Thoracic aorta (tissue), 2 donors: ENCODE measurements around the gene AZGP1. TPM values are rescaled to one million over a fixed set of nuclear protein-coding genes. Genes with fewer than 3 reads are reported as not detected.
A peak's percentile ranks its signal among the peaks of the same experiment; 100 is the strongest.
"Not testable (repeated sequence)": the region's sequence is repeated elsewhere in the genome, so short reads cannot be mapped to it uniquely, and the experiment has no call there.

ENCODE experiments used
- ATAC-seq: fragments of 150-250 bp; one replicate; pipeline ENCODE4 v1.8.0; 2017; ENCODE audit warnings: low read depth; ENCODE audit not compliant: insufficient number of reproducible peaks, low FRiP score
- DNase-seq: peaks from one replicate; pipeline ENCODE4 v3.0.0-alpha.2; 2020; ENCODE audit warnings: low spot score
- H3K27ac ChIP-seq, 2 donors: fragments of 200-600 bp; sonication (generic); 1 replicate in 1 of 2; 2 replicates in 1 of 2; pipeline ENCODE4 v1.5.1; 2016; ENCODE audit warnings: mild to moderate bottlenecking in 2 of 2, moderate library complexity in 2 of 2
- H3K27me3 ChIP-seq: fragments of 200-600 bp; sonication (generic); replicated peaks from 2 replicates; pipeline ENCODE4 v1.6.0; 2016; ENCODE audit warnings: mild to moderate bottlenecking; ENCODE audit not compliant: insufficient read depth
- H3K36me3 ChIP-seq: fragments of 200-600 bp; sonication (generic); one replicate; pipeline ENCODE4 v1.5.1; 2016
- H3K4me1 ChIP-seq, 2 donors: fragments of 200-600 bp; sonication (generic); 1 replicate in 1 of 2; 2 replicates in 1 of 2; pipeline versions ENCODE4 v1.5.1 to v1.6.0; 2016; ENCODE audit warnings: low read depth in 2 of 2, mild to moderate bottlenecking in 1 of 2; ENCODE audit not compliant: control insufficient read depth in 1 of 2
- H3K4me3 ChIP-seq: fragments of 200-600 bp; sonication (generic); 2 replicates; pipeline ENCODE4 v1.5.1; 2016; ENCODE audit warnings: mild to moderate bottlenecking
- H3K9me3 ChIP-seq: fragments of 200-600 bp; sonication (generic); 2 replicates; pipeline ENCODE4 v1.5.1; 2016
- CTCF ChIP-seq: fragments of 200-600 bp; sonication (generic); IDR thresholded peaks from one replicate; pipeline ENCODE4 v1.5.1; 2019; ENCODE audit warnings: antibody characterized with exemption
- total RNA-seq, 2 donors: library from RNA; depleted of rRNA; stranded (reverse); fragments of >200 nt; gene quantifications; one replicate each; pipeline versions ENCODE4 v1.1.0 to v1.2.3, GENCODE V29; 2016

AZGP1 gene
- total RNA-seq, 2 donors from 2014 or later, result 2.3 TPM; not detected in 1

- H3K4me3 ChIP-seq, result no peak overlapping the region
- TF ChIP-seq CTCF, result no peak
- H3K4me1 ChIP-seq, result no peaks in the 10 kb centered on the region
- ATAC-seq, result no peak
- no peaks in the 10 kb centered on the region for H3K27me3 ChIP-seq
- no peaks in the 10 kb centered on the region for H3K9me3 ChIP-seq
- no peak overlapping the region for H3K27ac ChIP-seq
- no peak for DNase-seq
- no peaks in the 10 kb centered on the region for H3K36me3 ChIP-seq
Measured at GRCh38 chr7:99984593-99984992, 8.8 kb upstream of the AZGP1 start.

GRCh38 chr7:99981066-99981465 is 5.2 kb upstream of the AZGP1 start:
- H3K27me3 ChIP-seq, H3K36me3 ChIP-seq, H3K9me3 ChIP-seq, H3K27ac ChIP-seq, H3K4me3 ChIP-seq, ATAC-seq, H3K4me1 ChIP-seq, DNase-seq: not testable (repeated sequence)

GRCh38 chr7:99980448-99980872 is 4.6 kb upstream of the AZGP1 start:
- H3K36me3 ChIP-seq, result not testable (repeated sequence)

GRCh38 chr7:99979814-99980225 is 4.0 kb upstream of the AZGP1 start:
- H3K4me1 ChIP-seq, H3K36me3 ChIP-seq, H3K4me3 ChIP-seq, ATAC-seq, H3K27me3 ChIP-seq, DNase-seq, H3K9me3 ChIP-seq, H3K27ac ChIP-seq: not testable (repeated sequence)
- peak; percentile 75 for TF ChIP-seq CTCF

More at GRCh38 chr7:99980448-99980872, 4.6 kb upstream of the AZGP1 start:
- not testable (repeated sequence) for H3K4me3 ChIP-seq, DNase-seq, H3K9me3 ChIP-seq, ATAC-seq, H3K27me3 ChIP-seq, H3K4me1 ChIP-seq, H3K27ac ChIP-seq

GRCh38 chr7:99976626-99977025 is 795 bp upstream of the AZGP1 start:
- Histone ChIP-seq H3K36me3 (no peaks in the 10 kb centered on the region), H3K27me3 (no peaks in the 10 kb centered on the region), H3K4me3 (no peak overlapping the region), H3K4me1 (no peaks in the 10 kb centered on the region), H3K9me3 (no peaks in the 10 kb centered on the region), H3K27ac (no peak overlapping the region)
- DNase-seq (no peak), ATAC-seq (no peak)
- no peak for TF ChIP-seq CTCF

GRCh38 chr7:99974681-99975080 is 1.1 kb downstream of the AZGP1 start:
- Histone ChIP-seq H3K36me3 (no peaks in the 10 kb centered on the region), H3K27me3 (no peaks in the 10 kb centered on the region), H3K9me3 (no peaks in the 10 kb centered on the region), H3K27ac (no peak overlapping the region), H3K4me3 (no peak overlapping the region), H3K4me1 (no peaks in the 10 kb centered on the region)
- ATAC-seq, result no peak
- DNase-seq, result no peak
- no peak for TF ChIP-seq CTCF

GRCh38 chr7:99973817-99974216 is 2.0 kb downstream of the AZGP1 start:
- not testable (repeated sequence) for ATAC-seq, H3K27me3 ChIP-seq, H3K27ac ChIP-seq, H3K4me1 ChIP-seq, H3K9me3 ChIP-seq, DNase-seq, H3K4me3 ChIP-seq, H3K36me3 ChIP-seq
